Activated naive CD8-positive, alpha-beta T cell treated with anti-CD3 and anti-CD28 coated beads, Interleukin-2, amount 10 ng/mL, durations not matched to agents 7 days and 5 days (primary cell): ENCODE data around the gene RXRA. TPM values are rescaled to one million over a fixed set of nuclear protein-coding genes. Genes with fewer than 3 reads are reported as not detected.

Experiments
- ATAC-seq: fragments of 150-1000 bp; cut with Tn5 transposase; one replicate; pipeline ENCODE4 v1.10.0; 2021; ENCODE audit warnings: low read depth, moderate library complexity
- POLR2A ChIA-PET: fragments of 350-600 bp; sonication (Branson Sonifier 250); formaldehyde crosslinking; loops from one replicate; lab custom pipeline; 2021; ENCODE audit warnings: antibody characterized with exemption; lab: Charles Lee
- DNase-seq: peaks from one replicate; pipeline ENCODE4 v3.0.0; 2021
- H3K27ac Mint-ChIP-seq: one replicate; pipeline ENCODE4 v1.8.0; 2022; ENCODE audit warnings: mild to moderate bottlenecking, mixed read lengths
- H3K27me3 Mint-ChIP-seq: one replicate; pipeline ENCODE4 v1.8.0; 2022; ENCODE audit warnings: mild to moderate bottlenecking, moderate library complexity, mixed read lengths
- H3K36me3 Mint-ChIP-seq: one replicate; pipeline ENCODE4 v1.8.0; 2021; ENCODE audit warnings: mild to moderate bottlenecking, mixed read lengths
- H3K4me1 Mint-ChIP-seq: one replicate; pipeline ENCODE4 v1.8.0; 2021; ENCODE audit warnings: mixed read lengths
- H3K4me3 Mint-ChIP-seq: one replicate; pipeline ENCODE4 v1.8.0; 2022; ENCODE audit warnings: mild to moderate bottlenecking, moderate library complexity, mixed read lengths
- H3K9me3 Mint-ChIP-seq: one replicate; pipeline ENCODE4 v1.8.0; 2021; ENCODE audit warnings: mixed read lengths
- total RNA-seq, 2 experiments: library from RNA; stranded (reverse); gene quantifications; one replicate each; pipeline ENCODE4 v1.2.3, GENCODE V29; 2021

RXRA gene
- total RNA-seq, 2 experiments from 2014 or later = 5.6 to 7.1 TPM

- Mint-ChIP-seq H3K27me3 (peaks cover 12% of the 10 kb centered on the region), H3K4me3 (no peak overlapping the region), H3K4me1 (peaks cover 26% of the 10 kb centered on the region), H3K9me3 (no peaks in the 10 kb centered on the region), H3K27ac (no peak overlapping the region), H3K36me3 (no peaks in the 10 kb centered on the region)
- POLR2A ChIA-PET = no interaction called here
- DNase-seq (no peak), ATAC-seq (no peak)
Measured at GRCh38 chr9:134385915-134386314, 59.7 kb downstream of the RXRA start.

GRCh38 chr9:134386951-134387831, 60.9 kb downstream of the RXRA start:
- POLR2A ChIA-PET = no interaction called here
- Mint-ChIP-seq H3K36me3 (no peaks in the 10 kb centered on the region), H3K27me3 (peaks cover 10% of the 10 kb centered on the region), H3K4me3 (no peak overlapping the region), H3K27ac (no peak overlapping the region), H3K4me1 (peaks cover 25% of the 10 kb centered on the region), H3K9me3 (no peaks in the 10 kb centered on the region)
- ATAC-seq = no peak
- DNase-seq = no peak

GRCh38 chr9:134388289-134388808, 62.1 kb downstream of the RXRA start:
- ATAC-seq = no peak
- H3K27me3 Mint-ChIP-seq = peaks cover 10% of the 10 kb centered on the region
- no peaks in the 10 kb centered on the region for H3K9me3 Mint-ChIP-seq
- H3K27ac Mint-ChIP-seq = no peak overlapping the region
- H3K4me1 Mint-ChIP-seq = peaks cover 26% of the 10 kb centered on the region
- H3K36me3 Mint-ChIP-seq = no peaks in the 10 kb centered on the region
- no peak overlapping the region for H3K4me3 Mint-ChIP-seq
- no peak for DNase-seq
- POLR2A ChIA-PET = no interaction called here

GRCh38 chr9:134388976-134389375, 62.7 kb downstream of the RXRA start:
- Mint-ChIP-seq H3K9me3 (peaks cover 2% of the 10 kb centered on the region), H3K36me3 (peaks cover 2% of the 10 kb centered on the region), H3K27me3 (peaks cover 10% of the 10 kb centered on the region), H3K27ac (no peak overlapping the region), H3K4me3 (no peak overlapping the region), H3K4me1 (peaks cover 32% of the 10 kb centered on the region)
- no peak for ATAC-seq
- no peak for DNase-seq
- POLR2A ChIA-PET = no interaction called here

- no peak overlapping the region for H3K4me3 Mint-ChIP-seq
- ATAC-seq (no peak), DNase-seq (no peak)
- POLR2A ChIA-PET = no interaction called here
- H3K36me3 Mint-ChIP-seq = peaks cover 4% of the 10 kb centered on the region
- H3K4me1 Mint-ChIP-seq = peaks cover 31% of the 10 kb centered on the region
- peaks cover 3% of the 10 kb centered on the region for H3K9me3 Mint-ChIP-seq
- H3K27ac Mint-ChIP-seq = no peak overlapping the region
- peaks cover 8% of the 10 kb centered on the region for H3K27me3 Mint-ChIP-seq
Measured at GRCh38 chr9:134389642-134390041, 63.4 kb downstream of the RXRA start.

DNA sequence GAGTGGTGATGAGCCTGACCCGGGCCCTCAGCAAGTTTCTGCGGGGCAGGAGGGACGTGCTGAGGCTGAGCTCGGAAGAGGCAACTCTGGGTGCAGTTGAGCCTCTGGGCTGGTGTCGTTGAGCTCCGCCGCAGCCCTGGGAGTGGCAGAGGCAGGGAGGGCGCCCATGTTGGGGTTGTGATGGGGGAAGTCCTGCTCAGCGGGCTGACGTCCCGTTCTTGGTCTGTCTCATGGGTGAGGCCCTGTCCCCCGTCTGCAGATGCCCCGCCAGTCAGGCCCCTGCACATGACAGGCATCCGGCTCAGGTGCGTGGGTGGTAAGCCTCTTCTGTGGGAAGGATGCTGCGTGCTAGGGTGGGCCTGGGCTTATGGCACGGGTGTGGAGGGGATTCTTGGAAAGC, 64.3 kb downstream of the RXRA start:
- Mint-ChIP-seq H3K4me3 (peak overlapping the region; percentile 77), H3K27me3 (peaks cover 8% of the 10 kb centered on the region), H3K9me3 (peaks cover 3% of the 10 kb centered on the region), H3K27ac (peak overlapping the region; percentile 65), H3K36me3 (peaks cover 4% of the 10 kb centered on the region), H3K4me1 (peaks cover 34% of the 10 kb centered on the region)
- ATAC-seq (peak; percentile 21), DNase-seq (peak; percentile 63)
- POLR2A ChIA-PET = interaction anchor here (1.7 to 2.3 kb wide), 2 partner anchors 8 to 14 kb away, joined by 5 to 14 read pairs; no protein-coding TSS in a partner anchor

DNA sequence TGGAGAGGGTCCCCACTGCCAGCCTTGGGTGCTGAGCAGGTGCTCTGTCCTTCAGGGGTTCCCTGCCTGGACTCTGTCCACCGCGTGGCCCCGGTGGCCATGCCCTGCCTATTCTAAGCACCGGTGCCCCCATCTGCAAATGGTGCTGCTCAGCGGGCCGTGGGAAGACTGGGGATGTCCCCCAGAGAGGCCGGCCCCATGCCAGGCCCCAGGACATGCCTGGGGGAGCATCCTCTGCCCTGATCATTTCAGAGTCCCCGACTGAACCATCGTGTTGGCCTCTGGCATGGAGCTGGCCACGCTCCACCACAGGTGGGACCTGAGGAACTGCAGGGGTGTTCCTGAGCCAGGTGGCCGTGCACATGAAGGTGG, 64.7 kb downstream of the RXRA start:
- H3K4me1 Mint-ChIP-seq = peaks cover 36% of the 10 kb centered on the region
- POLR2A ChIA-PET = interaction anchor here (1.7 to 2.3 kb wide), 2 partner anchors 9 to 14 kb away, joined by 5 to 14 read pairs; no protein-coding TSS in a partner anchor
- ATAC-seq = no peak

GRCh38 chr9:134391319-134392231, 65.3 kb downstream of the RXRA start:
- H3K9me3 Mint-ChIP-seq = peaks cover 3% of the 10 kb centered on the region
- DNase-seq = peak; percentile 76
- POLR2A ChIA-PET = interaction anchor here (1.0 to 2.3 kb wide), 4 partner anchors 10 to 16 kb away, joined by 3 to 14 read pairs (median 6); no protein-coding TSS in a partner anchor
- H3K4me3 Mint-ChIP-seq = peak overlapping the region; percentile 77
- peaks cover 42% of the 10 kb centered on the region for H3K4me1 Mint-ChIP-seq
- H3K27ac Mint-ChIP-seq = peak overlapping the region; percentile 86
- peaks cover 8% of the 10 kb centered on the region for H3K27me3 Mint-ChIP-seq
- H3K36me3 Mint-ChIP-seq = peaks cover 4% of the 10 kb centered on the region
- ATAC-seq = peak; percentile 58

More for the DNA sequence above, 64.7 kb downstream of the RXRA start:
- peaks cover 8% of the 10 kb centered on the region for H3K27me3 Mint-ChIP-seq
- no peak for DNase-seq
- peaks cover 3% of the 10 kb centered on the region for H3K9me3 Mint-ChIP-seq
- peaks cover 4% of the 10 kb centered on the region for H3K36me3 Mint-ChIP-seq
- H3K4me3 Mint-ChIP-seq = peak overlapping the region; percentile 77
- peak overlapping the region; percentile 86 for H3K27ac Mint-ChIP-seq

DNA sequence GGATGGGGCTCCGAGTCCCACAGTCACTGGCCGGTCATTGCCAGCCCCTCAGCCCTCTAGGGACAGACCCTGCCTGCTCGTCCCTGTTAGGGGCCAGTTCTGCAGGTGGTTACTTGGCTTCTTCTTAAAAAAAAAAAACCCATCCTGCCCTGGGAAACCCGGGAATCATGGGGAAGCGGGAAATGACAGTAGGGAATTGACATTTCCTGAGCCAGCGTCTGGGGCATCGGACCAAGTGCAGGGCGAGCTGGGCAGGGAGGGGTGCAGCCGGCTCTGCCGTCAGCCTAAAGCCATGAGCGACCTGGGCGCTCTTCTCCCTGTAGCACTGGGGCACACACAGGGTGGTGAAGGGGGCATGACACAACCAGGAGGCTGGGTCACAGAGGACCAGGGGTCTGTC, 66.6 kb downstream of the RXRA start:
- H3K27ac Mint-ChIP-seq = no peak overlapping the region
- peaks cover 14% of the 10 kb centered on the region for H3K27me3 Mint-ChIP-seq
- peaks cover 53% of the 10 kb centered on the region for H3K4me1 Mint-ChIP-seq
- H3K36me3 Mint-ChIP-seq = peaks cover 4% of the 10 kb centered on the region
- peaks cover 3% of the 10 kb centered on the region for H3K9me3 Mint-ChIP-seq
- H3K4me3 Mint-ChIP-seq = peak overlapping the region; percentile 16
- POLR2A ChIA-PET = interaction anchor here (1.1 to 1.5 kb wide), 2 partner anchors 14 to 20 kb away, joined by 3 to 8 read pairs; no protein-coding TSS in a partner anchor
- DNase-seq (no peak), ATAC-seq (no peak)

GRCh38 chr9:134393582-134394280, 67.5 kb downstream of the RXRA start:
- Mint-ChIP-seq H3K27me3 (peaks cover 14% of the 10 kb centered on the region), H3K9me3 (peaks cover 3% of the 10 kb centered on the region), H3K36me3 (peaks cover 4% of the 10 kb centered on the region), H3K27ac (peak overlapping the region; percentile 6), H3K4me3 (peak overlapping the region; percentile 16), H3K4me1 (peaks cover 53% of the 10 kb centered on the region)
- DNase-seq (no peak), ATAC-seq (no peak)
- POLR2A ChIA-PET = interaction anchor here (1.1 kb wide), 1 partner anchor 21 kb away, joined by 3 read pairs; no protein-coding TSS in a partner anchor

DNA sequence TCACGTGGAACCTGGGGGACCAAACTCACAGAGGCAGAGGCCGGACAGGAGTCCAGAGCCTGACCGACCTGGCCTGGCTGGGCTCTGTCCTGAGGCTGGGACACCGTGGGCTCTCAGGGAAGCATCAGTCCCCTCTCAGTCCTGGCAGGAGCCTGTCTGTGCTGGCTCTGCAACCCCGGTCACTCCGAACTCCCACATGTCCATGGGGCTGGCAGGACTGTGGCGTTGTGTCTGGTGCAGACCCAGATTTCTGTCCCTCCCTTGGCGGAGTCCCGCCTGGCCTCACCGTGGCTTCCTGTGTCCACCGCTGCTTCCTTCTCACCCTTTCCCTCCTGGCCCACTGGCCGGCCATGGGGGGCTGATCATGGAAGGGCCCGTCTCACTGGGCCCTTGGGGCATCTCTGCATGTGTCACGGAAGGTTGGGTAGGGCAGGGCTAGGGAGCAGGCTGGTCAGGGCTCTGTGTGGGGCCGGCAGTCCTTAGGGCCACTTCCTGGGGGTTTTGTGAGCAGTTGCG, 68.8 kb downstream of the RXRA start:
- Mint-ChIP-seq H3K36me3 (peaks cover 4% of the 10 kb centered on the region), H3K4me1 (peaks cover 53% of the 10 kb centered on the region), H3K4me3 (no peak overlapping the region), H3K27ac (no peak overlapping the region), H3K9me3 (peaks cover 3% of the 10 kb centered on the region), H3K27me3 (peaks cover 8% of the 10 kb centered on the region)
- POLR2A ChIA-PET = interaction anchor here (2.0 kb wide), 1 partner anchor 12 kb away, joined by 13 read pairs; no protein-coding TSS in a partner anchor
- DNase-seq (no peak), ATAC-seq (no peak)

GRCh38 chr9:134395737-134396257, 69.5 kb downstream of the RXRA start:
- H3K4me1 Mint-ChIP-seq = peaks cover 47% of the 10 kb centered on the region
- H3K36me3 Mint-ChIP-seq = peaks cover 4% of the 10 kb centered on the region
- peak overlapping the region; percentile 77 for H3K4me3 Mint-ChIP-seq
- H3K27ac Mint-ChIP-seq = peak overlapping the region; percentile 61
- H3K9me3 Mint-ChIP-seq = peaks cover 3% of the 10 kb centered on the region
- DNase-seq (no peak), ATAC-seq (no peak)
- H3K27me3 Mint-ChIP-seq = peaks cover 6% of the 10 kb centered on the region
- POLR2A ChIA-PET = interaction anchor here (0.6 to 2.0 kb wide), 4 partner anchors 8 to 235 kb away, joined by 3 to 13 read pairs (median 4); no protein-coding TSS in a partner anchor
